ENCODE measurements around the gene ECSIT. TPM values are rescaled to one million over a fixed set of nuclear protein-coding genes. Genes with fewer than 3 reads are reported as not detected.

Gene ECSIT, protein sequence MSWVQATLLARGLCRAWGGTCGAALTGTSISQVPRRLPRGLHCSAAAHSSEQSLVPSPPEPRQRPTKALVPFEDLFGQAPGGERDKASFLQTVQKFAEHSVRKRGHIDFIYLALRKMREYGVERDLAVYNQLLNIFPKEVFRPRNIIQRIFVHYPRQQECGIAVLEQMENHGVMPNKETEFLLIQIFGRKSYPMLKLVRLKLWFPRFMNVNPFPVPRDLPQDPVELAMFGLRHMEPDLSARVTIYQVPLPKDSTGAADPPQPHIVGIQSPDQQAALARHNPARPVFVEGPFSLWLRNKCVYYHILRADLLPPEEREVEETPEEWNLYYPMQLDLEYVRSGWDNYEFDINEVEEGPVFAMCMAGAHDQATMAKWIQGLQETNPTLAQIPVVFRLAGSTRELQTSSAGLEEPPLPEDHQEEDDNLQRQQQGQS
- 52.8 TPM for total RNA-seq (2021; ENCODE audit: unreplicated experiment)
- 39.4 and 52.9 TPM in 2 replicates for polyA plus RNA-seq (2012)
- Bru-seq, nascent RNA = percentile 55 among the genes with signal in this experiment
- percentile 62 among the genes with signal in this experiment for BruChase-seq, experiment 1, labeled RNA remaining after a 6-hour chase
- percentile 55 among the genes with signal in this experiment for BruChase-seq, experiment 2, labeled RNA remaining after a 2-hour chase
- long read RNA-seq, transcript ECSIT-202 (8 exons, 1,700 nt) = major isoform, 56 of 79 reads
- long read RNA-seq, partial matches to known transcripts = 1 of 79 reads
- long read RNA-seq, other reads (novel, unspliced or antisense) = 20 of 79 reads

- Histone ChIP-seq H4K20me1 (ENCODE audit: insufficient read depth) (no peaks in the 10 kb centered on the region), H2AFZ (ENCODE audit: low read depth, low read length, poor library complexity, severe bottlenecking) (no peak within 1 kb of the TSS), H3K4me1 (ENCODE audit: control insufficient read depth in 1 of 2, insufficient read depth in 2 of 2, low read length in 2 of 2) (peaks cover 25 to 39% of the 10 kb centered on the region in 2 experiments), H3K4me3 (replicated peaks in 1 of 2; ENCODE audit: low read depth in 1 of 2, low read length in 2 of 2) (peak within 1 kb of the TSS; percentile 64 to 94), H3K4me2 (ENCODE audit: low read length) (peak within 1 kb of the TSS; percentile 91), H3K27me3 (ENCODE audit: insufficient read depth, low read length) (no peaks in the 10 kb centered on the region), H3K36me3 (ENCODE audit: control insufficient read depth in 1 of 2, insufficient read depth in 2 of 2, low read length in 2 of 2) (no peaks in the 10 kb centered on the region), H3K9me3 (ENCODE audit: control insufficient read depth in 1 of 2, insufficient read depth in 1 of 2, low read depth in 1 of 2, low read length in 2 of 2) (no peaks in the 10 kb centered on the region), H3K27ac (ENCODE audit: low read depth, low read length) (peak within 1 kb of the TSS; percentile 90), H3K9me2 (ENCODE audit: insufficient read depth) (no peaks in the 10 kb centered on the region), H3K9ac (ENCODE audit: low read length) (peak within 1 kb of the TSS; percentile 73), H3K79me2 (ENCODE audit: insufficient read depth, low read length) (peaks cover 21% of the 10 kb centered on the region)
- ChIA-PET RAD21 (ENCODE audit: low non-redundant PET in 1 of 2, low total read pairs in 2 of 2, uncharacterized antibody in 2 of 2, unreplicated experiment in 2 of 2) (no interaction called here), CTCF (interaction anchor here (1.0 to 1.9 kb wide), 3 partner anchors 30 to 147 kb away, joined by 3 to 5 read pairs (median 3); partner anchors contain the start of gene ELOF1), POLR2A (interaction anchor here (0.5 to 1.3 kb wide), 6 partner anchors 8 to 1432 kb away, joined by 3 to 5 read pairs (median 3); partner anchors contain the start of genes ELOF1 and SWSAP1)
- TSS peak; percentile 79 for BruUV-seq (replicated peaks)
- peak; percentile 97 for DNase-seq (ENCODE audit: low read depth, low spot score)
- intact Hi-C loops (cut with micrococcal nuclease) = loop anchor here (2.0 kb wide), 1 partner anchor 24 kb away; the partner anchor contains the start of gene ZNF653
- ATAC-seq = peak; percentile 92
- TF ChIP-seq CBX3 (IDR thresholded peaks at IDR 0.05; ENCODE audit: low read depth) (no peak; the same call in 1 of the 2 replicates), EZH2 (IDR thresholded peaks at IDR 0.05) (no peak), RAD21 (IDR thresholded peaks at IDR 0.05; ENCODE audit: low read depth) (no peak), SP1 (IDR thresholded peaks at IDR 0.05; ENCODE audit: low read depth) (peak; percentile 86), SRF (IDR thresholded peaks at IDR 0.05; ENCODE audit: low read depth) (no peak), CEBPB (IDR thresholded peaks at IDR 0.05; ENCODE audit: low read depth) (no peak), POLR2AphosphoS5 (IDR thresholded peaks at IDR 0.05; ENCODE audit: low read depth, low read length) (no peak), POLR2A (IDR thresholded peaks at IDR 0.05; ENCODE audit: borderline replicate concordance, extremely low read depth, insufficient read depth, insufficient read length) (peak; percentile 27), MAX (IDR thresholded peaks at IDR 0.05) (peak; percentile 74), ZFX (IDR thresholded peaks at IDR 0.05) (peak; percentile 70; the same call in 1 of the 2 replicates), SIN3A (IDR thresholded peaks at IDR 0.05; ENCODE audit: low read depth) (peak; percentile 86)
- TF ChIP-seq, protein P1, sequence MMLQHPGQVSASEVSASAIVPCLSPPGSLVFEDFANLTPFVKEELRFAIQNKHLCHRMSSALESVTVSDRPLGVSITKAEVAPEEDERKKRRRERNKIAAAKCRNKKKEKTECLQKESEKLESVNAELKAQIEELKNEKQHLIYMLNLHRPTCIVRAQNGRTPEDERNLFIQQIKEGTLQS (IDR thresholded peaks at IDR 0.05) = no peak
- TF ChIP-seq, protein P2, sequence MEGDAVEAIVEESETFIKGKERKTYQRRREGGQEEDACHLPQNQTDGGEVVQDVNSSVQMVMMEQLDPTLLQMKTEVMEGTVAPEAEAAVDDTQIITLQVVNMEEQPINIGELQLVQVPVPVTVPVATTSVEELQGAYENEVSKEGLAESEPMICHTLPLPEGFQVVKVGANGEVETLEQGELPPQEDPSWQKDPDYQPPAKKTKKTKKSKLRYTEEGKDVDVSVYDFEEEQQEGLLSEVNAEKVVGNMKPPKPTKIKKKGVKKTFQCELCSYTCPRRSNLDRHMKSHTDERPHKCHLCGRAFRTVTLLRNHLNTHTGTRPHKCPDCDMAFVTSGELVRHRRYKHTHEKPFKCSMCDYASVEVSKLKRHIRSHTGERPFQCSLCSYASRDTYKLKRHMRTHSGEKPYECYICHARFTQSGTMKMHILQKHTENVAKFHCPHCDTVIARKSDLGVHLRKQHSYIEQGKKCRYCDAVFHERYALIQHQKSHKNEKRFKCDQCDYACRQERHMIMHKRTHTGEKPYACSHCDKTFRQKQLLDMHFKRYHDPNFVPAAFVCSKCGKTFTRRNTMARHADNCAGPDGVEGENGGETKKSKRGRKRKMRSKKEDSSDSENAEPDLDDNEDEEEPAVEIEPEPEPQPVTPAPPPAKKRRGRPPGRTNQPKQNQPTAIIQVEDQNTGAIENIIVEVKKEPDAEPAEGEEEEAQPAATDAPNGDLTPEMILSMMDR (IDR thresholded peaks at IDR 0.05 in 2 of 3, conservative IDR thresholded peaks at IDR 0.05 in 1 of 3; ENCODE audit: borderline replicate concordance in 1 of 3, insufficient read depth in 1 of 3, low read depth in 2 of 3, low read length in 2 of 3) = no peak
- TF ChIP-seq, protein P3, sequence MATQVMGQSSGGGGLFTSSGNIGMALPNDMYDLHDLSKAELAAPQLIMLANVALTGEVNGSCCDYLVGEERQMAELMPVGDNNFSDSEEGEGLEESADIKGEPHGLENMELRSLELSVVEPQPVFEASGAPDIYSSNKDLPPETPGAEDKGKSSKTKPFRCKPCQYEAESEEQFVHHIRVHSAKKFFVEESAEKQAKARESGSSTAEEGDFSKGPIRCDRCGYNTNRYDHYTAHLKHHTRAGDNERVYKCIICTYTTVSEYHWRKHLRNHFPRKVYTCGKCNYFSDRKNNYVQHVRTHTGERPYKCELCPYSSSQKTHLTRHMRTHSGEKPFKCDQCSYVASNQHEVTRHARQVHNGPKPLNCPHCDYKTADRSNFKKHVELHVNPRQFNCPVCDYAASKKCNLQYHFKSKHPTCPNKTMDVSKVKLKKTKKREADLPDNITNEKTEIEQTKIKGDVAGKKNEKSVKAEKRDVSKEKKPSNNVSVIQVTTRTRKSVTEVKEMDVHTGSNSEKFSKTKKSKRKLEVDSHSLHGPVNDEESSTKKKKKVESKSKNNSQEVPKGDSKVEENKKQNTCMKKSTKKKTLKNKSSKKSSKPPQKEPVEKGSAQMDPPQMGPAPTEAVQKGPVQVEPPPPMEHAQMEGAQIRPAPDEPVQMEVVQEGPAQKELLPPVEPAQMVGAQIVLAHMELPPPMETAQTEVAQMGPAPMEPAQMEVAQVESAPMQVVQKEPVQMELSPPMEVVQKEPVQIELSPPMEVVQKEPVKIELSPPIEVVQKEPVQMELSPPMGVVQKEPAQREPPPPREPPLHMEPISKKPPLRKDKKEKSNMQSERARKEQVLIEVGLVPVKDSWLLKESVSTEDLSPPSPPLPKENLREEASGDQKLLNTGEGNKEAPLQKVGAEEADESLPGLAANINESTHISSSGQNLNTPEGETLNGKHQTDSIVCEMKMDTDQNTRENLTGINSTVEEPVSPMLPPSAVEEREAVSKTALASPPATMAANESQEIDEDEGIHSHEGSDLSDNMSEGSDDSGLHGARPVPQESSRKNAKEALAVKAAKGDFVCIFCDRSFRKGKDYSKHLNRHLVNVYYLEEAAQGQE (IDR thresholded peaks at IDR 0.05; ENCODE audit: low read depth) = peak; percentile 91
Observed at GRCh38 chr19:11528551-11529341, at the start of gene ECSIT. Gene ECSIT, minus strand, starts transcription at chr19:11529134. Its CDS starts 9,964 bp downstream, at chr19:11519170.
